Lung (tissue), 12 donors: Measurements from ENCODE around the gene EVI5. TPM values are rescaled to one million over a fixed set of nuclear protein-coding genes. Genes with fewer than 3 reads are reported as not detected.

Experiments
- ATAC-seq: fragments of 200-7000 bp; cut with Tn5 transposase; one replicate; pipeline ENCODE4 v1.9.1; 2020; ENCODE audit warnings: moderate number of reproducible peaks; ENCODE audit not compliant: insufficient read depth, low FRiP score
- DNase-seq, 3 donors: peaks; one replicate each; pipeline ENCODE4 v3.0.0-alpha.2; 2013 to 2017
- H3K27ac ChIP-seq, 2 donors: one replicate each; pipeline ENCODE4 v1.5.1; 2013; ENCODE audit warnings: mild to moderate bottlenecking in 2 of 2, moderate library complexity in 2 of 2, control low read depth in 1 of 2, inconsistent platforms in 1 of 2, low read depth in 1 of 2, low read length in 1 of 2
- H3K27me3 ChIP-seq, 3 donors: one replicate each; pipeline ENCODE4 v1.5.1; 2013; ENCODE audit warnings: low read length in 2 of 3; ENCODE audit not compliant: control insufficient read depth in 3 of 3, insufficient read depth in 3 of 3
- H3K36me3 ChIP-seq, 4 donors: one replicate each; pipeline ENCODE4 v1.5.1; 2013; ENCODE audit warnings: low read length in 4 of 4, mild to moderate bottlenecking in 1 of 4, moderate library complexity in 1 of 4; ENCODE audit not compliant: control insufficient read depth in 4 of 4, insufficient read depth in 4 of 4
- H3K4me1 ChIP-seq, 5 donors: one replicate each; pipeline ENCODE4 v1.5.1; 2013; ENCODE audit warnings: low read length in 5 of 5, mild to moderate bottlenecking in 2 of 5, moderate library complexity in 1 of 5; ENCODE audit not compliant: control insufficient read depth in 5 of 5, insufficient read depth in 5 of 5
- H3K4me3 ChIP-seq: one replicate; pipeline ENCODE4 v1.5.1; 2013; ENCODE audit warnings: mild to moderate bottlenecking, control low read depth, moderate library complexity
- H3K9ac ChIP-seq, 2 donors: one replicate each; pipeline ENCODE4 v1.5.1; 2013; ENCODE audit warnings: low read length in 2 of 2, control low read depth in 1 of 2; ENCODE audit not compliant: insufficient read depth in 1 of 2
- H3K9me3 ChIP-seq, 4 donors: one replicate each; pipeline ENCODE4 v1.5.1; 2013; ENCODE audit warnings: low read length in 3 of 4, mild to moderate bottlenecking in 1 of 4, moderate library complexity in 1 of 4; ENCODE audit not compliant: control insufficient read depth in 4 of 4, insufficient read depth in 3 of 4
- WGBS, 2 donors: extraction: QIAGEN DNeasy Blood & Tissue Kit; methylation state at CpG; one replicate each; pipeline ENCODE4 v1.1.7; 2013; 5-methylcytosine and 5-hydroxymethylcytosine counted together
- polyA plus RNA-seq, 2 donors: library from polyadenylated mRNA; stranded (reverse); fragments of 200-250 nt; gene quantifications; one replicate each; pipeline ENCODE4 v1.2.1, GENCODE V29; 2013
- total RNA-seq, 2 donors: library from RNA; depleted of rRNA in 1 of 2; stranded (reverse); fragments of >200 nt in 1 of 2; gene quantifications; one replicate each; pipeline ENCODE4 v1.2.1, GENCODE V29; 2014 to 2021
- TF ChIP-seq, protein P1 (sequence below): IDR thresholded peaks from 2 replicates; pipeline ENCODE4 v1.5.1; 2012; ENCODE audit warnings: mild to moderate bottlenecking; ENCODE audit errors: control extremely low read depth, extremely low read depth
- donor health status: control.
- donor health status: control.
- donor health status: Bipolar disorder and iron deficiency.
- donor health status: healthy.
- donor health status: DM: yes; HTN: yes; CAD: no.

The EVI5 gene
- total and polyA plus RNA-seq, 4 donors, result 4.9 to 88.8 (median 25.1) TPM

DNA sequence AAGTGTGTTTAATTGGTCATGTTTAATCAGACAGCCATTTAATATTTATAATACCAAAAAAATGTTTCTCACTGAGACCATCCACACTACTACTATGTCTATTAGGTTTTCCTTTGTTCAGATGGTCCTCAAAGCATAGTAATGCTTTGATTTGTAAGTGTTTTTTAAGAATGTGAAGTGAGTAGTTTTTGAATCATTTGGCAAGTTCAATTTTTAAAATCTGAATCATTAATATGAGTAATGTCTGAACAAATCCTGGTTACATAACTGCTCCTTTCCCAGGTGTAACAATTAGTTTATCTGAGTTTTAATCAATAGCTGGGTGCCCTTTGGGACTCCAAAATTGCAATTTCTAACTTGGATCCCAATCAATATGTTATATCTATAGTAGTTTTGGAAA, 23.5 kb upstream of the EVI5 start:
- peaks cover 0 to 9% (median 0%) of the 10 kb centered on the region in 5 donors for H3K4me1 ChIP-seq
- H3K27ac ChIP-seq, result peak overlapping the region in 1 of 2 donors; percentile 49
- no peak for DNase-seq
- TF ChIP-seq, protein P1, sequence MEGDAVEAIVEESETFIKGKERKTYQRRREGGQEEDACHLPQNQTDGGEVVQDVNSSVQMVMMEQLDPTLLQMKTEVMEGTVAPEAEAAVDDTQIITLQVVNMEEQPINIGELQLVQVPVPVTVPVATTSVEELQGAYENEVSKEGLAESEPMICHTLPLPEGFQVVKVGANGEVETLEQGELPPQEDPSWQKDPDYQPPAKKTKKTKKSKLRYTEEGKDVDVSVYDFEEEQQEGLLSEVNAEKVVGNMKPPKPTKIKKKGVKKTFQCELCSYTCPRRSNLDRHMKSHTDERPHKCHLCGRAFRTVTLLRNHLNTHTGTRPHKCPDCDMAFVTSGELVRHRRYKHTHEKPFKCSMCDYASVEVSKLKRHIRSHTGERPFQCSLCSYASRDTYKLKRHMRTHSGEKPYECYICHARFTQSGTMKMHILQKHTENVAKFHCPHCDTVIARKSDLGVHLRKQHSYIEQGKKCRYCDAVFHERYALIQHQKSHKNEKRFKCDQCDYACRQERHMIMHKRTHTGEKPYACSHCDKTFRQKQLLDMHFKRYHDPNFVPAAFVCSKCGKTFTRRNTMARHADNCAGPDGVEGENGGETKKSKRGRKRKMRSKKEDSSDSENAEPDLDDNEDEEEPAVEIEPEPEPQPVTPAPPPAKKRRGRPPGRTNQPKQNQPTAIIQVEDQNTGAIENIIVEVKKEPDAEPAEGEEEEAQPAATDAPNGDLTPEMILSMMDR, result no peak
- H3K4me3 ChIP-seq, result no peak overlapping the region
- H3K36me3 ChIP-seq, result no peaks in the 10 kb centered on the region
- H3K9ac ChIP-seq, result no peak overlapping the region
- H3K27me3 ChIP-seq, result no peaks in the 10 kb centered on the region
- H3K9me3 ChIP-seq, result no peaks in the 10 kb centered on the region
- no peak for ATAC-seq

DNA sequence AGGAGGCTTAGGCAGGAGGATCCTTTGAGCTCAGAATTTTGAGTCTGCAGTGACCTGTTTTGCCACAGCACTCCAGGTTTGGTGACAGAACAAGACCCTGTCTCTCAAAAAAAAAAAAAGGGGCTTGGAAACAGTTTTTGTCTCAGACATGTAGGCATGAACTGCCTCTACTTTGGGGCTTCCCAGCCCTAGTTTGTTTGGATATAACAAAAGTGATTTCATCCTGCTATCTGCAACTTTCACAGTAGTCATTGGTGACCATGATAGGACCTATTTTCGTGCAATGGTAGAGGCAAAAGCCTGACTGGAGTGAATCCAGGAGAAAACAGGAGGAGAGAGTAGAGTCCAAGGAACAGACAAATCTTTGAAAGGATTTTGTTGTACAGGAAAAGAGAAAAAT, 20.3 kb upstream of the EVI5 start:
- H3K27me3 ChIP-seq, result no peaks in the 10 kb centered on the region
- no peaks in the 10 kb centered on the region for H3K9me3 ChIP-seq
- DNase-seq, result no peak
- 88 to 91% methylated on average over 1 of the region's 1 CpG for WGBS, 2 donors
- ATAC-seq, result no peak
- H3K4me3 ChIP-seq, result no peak overlapping the region
- no peaks in the 10 kb centered on the region for H3K36me3 ChIP-seq
- peaks cover 0 to 9% (median 0%) of the 10 kb centered on the region in 5 donors for H3K4me1 ChIP-seq
- H3K9ac ChIP-seq, result no peak overlapping the region
- TF ChIP-seq, protein P1, result no peak
- peak overlapping the region; percentile 45 to 89 for H3K27ac ChIP-seq

DNA sequence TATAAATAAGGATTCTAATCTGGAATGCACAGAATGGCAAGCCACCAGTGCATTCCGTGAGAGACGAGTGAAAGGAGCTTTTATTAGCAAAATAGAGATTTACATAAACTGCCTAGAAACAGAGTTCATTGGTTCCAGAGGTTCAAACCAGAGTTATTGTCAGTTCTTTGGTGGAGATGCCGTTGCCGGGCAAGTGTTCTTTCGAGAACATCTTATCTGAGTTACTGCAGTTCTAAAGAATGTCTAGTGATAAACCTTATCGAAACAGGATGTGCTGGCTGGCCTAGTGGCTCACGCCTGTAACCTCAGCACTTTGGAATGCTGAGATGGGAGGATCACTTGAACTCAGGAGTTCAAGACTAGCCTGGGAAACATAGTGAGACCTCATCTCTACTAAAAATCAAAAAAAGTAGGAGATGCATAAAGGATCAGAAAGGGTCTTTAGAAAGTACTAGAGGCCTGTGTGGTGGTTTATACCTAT, 19.9 kb upstream of the EVI5 start:
- ATAC-seq (peak; percentile 87), DNase-seq (peak; percentile 77 to 85 (median 77))
- Histone ChIP-seq H3K9ac (no peak overlapping the region), H3K27ac (peak overlapping the region; percentile 45 to 89), H3K27me3 (no peaks in the 10 kb centered on the region), H3K36me3 (no peaks in the 10 kb centered on the region), H3K9me3 (no peaks in the 10 kb centered on the region), H3K4me3 (no peak overlapping the region), H3K4me1 (peaks cover 0 to 9% (median 0%) of the 10 kb centered on the region in 5 donors)
- WGBS, 2 donors, result 16 to 35% methylated on average over 7 of the region's 7 CpGs
- TF ChIP-seq, protein P1, result no peak
